BJ (cell line): ENCODE measurements around the gene TRAP1. TPM values are rescaled to one million over a fixed set of nuclear protein-coding genes. Genes with fewer than 3 reads are reported as not detected.
A peak's percentile ranks its signal among the peaks of the same experiment; 100 is the strongest.

Source experiments
- CTCF ChIA-PET: fragments of 350-600 bp; formaldehyde crosslinking; extraction: SDS; loops from one replicate; lab custom pipeline; 2021; ENCODE audit warnings: antibody characterized with exemption, inconsistent platforms; lab: Yijun Ruan, JAX
- POLR2A ChIA-PET: fragments of 300-600 bp; sonication (Branson Sonifier 250); formaldehyde crosslinking; extraction: SDS; loops from one replicate; lab custom pipeline; 2021; ENCODE audit warnings: antibody characterized with exemption; lab: Charles Lee
- DNase-seq: peaks from one replicate; pipeline ENCODE4 v3.0.0-alpha.2; 2011; ENCODE audit warnings: low read depth
- H3K27me3 ChIP-seq: 2 replicates; pipeline ENCODE4 v1.6.0; 2011; ENCODE audit warnings: low read length; ENCODE audit not compliant: control insufficient read depth, insufficient read depth
- H3K36me3 ChIP-seq: 2 replicates; pipeline ENCODE4 v1.5.1; 2011; ENCODE audit warnings: low read length; ENCODE audit not compliant: control insufficient read depth, insufficient read depth
- H3K4me3 ChIP-seq: 2 replicates; pipeline ENCODE4 v1.5.1; 2011; ENCODE audit warnings: low read depth, mild to moderate bottlenecking, control low read depth, low read length
- CTCF ChIP-seq: IDR thresholded peaks from 2 replicates; pipeline ENCODE4 v1.5.1; 2011; ENCODE audit warnings: low read depth, mild to moderate bottlenecking, control low read depth, inconsistent platforms, low read length, moderate library complexity; ENCODE audit not compliant: insufficient read depth
- polyA plus RNA-seq: library from polyadenylated mRNA; depleted of rRNA; stranded (reverse); fragments of >200 nt; gene quantifications from 2 replicates; pipeline ENCODE4 v1.2.3, GENCODE V29; 2011

The TRAP1 gene
- polyA plus RNA-seq, 1 experiment, result 112 TPM

GRCh38 chr16:3623642-3624041 lies 93.7 kb downstream of the TRAP1 start:
- no peak for DNase-seq

GRCh38 chr16:3618769-3619141 lies 98.6 kb downstream of the TRAP1 start:
- CTCF ChIA-PET, result no interaction called here

More at GRCh38 chr16:3623642-3624041, 93.7 kb downstream of the TRAP1 start:
- no peak for TF ChIP-seq CTCF
- Histone ChIP-seq H3K4me3 (no peak overlapping the region), H3K27me3 (no peaks in the 10 kb centered on the region), H3K36me3 (no peaks in the 10 kb centered on the region; the same call in 1 of the 2 replicates)
- POLR2A ChIA-PET, result no interaction called here
- CTCF ChIA-PET, result interaction anchor here (0.6 kb wide), 1 partner anchor 26 kb away, joined by 3 read pairs; no protein-coding TSS in a partner anchor

GRCh38 chr16:3612510-3613466 lies 104.5 kb downstream of the TRAP1 start:
- CTCF ChIA-PET, result no interaction called here
- Histone ChIP-seq H3K27me3 (no peaks in the 10 kb centered on the region), H3K4me3 (peak overlapping the region; percentile 69), H3K36me3 (no peaks in the 10 kb centered on the region; the same call in 1 of the 2 replicates)
- TF ChIP-seq CTCF, result no peak
- POLR2A ChIA-PET, result no interaction called here
- DNase-seq, result no peak

More at GRCh38 chr16:3618769-3619141, 98.6 kb downstream of the TRAP1 start:
- Histone ChIP-seq H3K4me3 (no peak overlapping the region), H3K27me3 (no peaks in the 10 kb centered on the region), H3K36me3 (no peaks in the 10 kb centered on the region; the same call in 1 of the 2 replicates)
- POLR2A ChIA-PET, result no interaction called here
- TF ChIP-seq CTCF, result no peak
- no peak for DNase-seq

GRCh38 chr16:3611146-3611975 lies 106.0 kb downstream of the TRAP1 start, which contains the start of gene SLX4:
SLX4 (minus strand) TSS chr16:3611606; CDS start chr16:3608964, 2,642 bp downstream.
- DNase-seq, result peak; percentile 63
- ChIA-PET CTCF (no interaction called here), POLR2A (no interaction called here)
- Histone ChIP-seq H3K36me3 (no peaks in the 10 kb centered on the region), H3K27me3 (no peaks in the 10 kb centered on the region), H3K4me3 (peak within 1 kb of the TSS; percentile 95)
- TF ChIP-seq CTCF, result no peak
